Bronchial epithelial cell (primary cell): ENCODE results near the gene WDR4. TPM values are rescaled to one million over a fixed set of nuclear protein-coding genes. Genes with fewer than 3 reads are reported as not detected.
"Not testable (repeated sequence)": the region's sequence is repeated elsewhere in the genome, so short reads cannot be mapped to it uniquely, and the experiment has no call there.

Experiments used
- DNase-seq: peaks from one replicate; pipeline ENCODE4 v3.0.0-alpha.2; 2010; ENCODE audit warnings: low read depth
- FAIRE-seq: peaks from 2 replicates; lab custom pipeline; 2011; peaks lifted over from hg19 to GRCh38; lab: Jason Lieb, UNC
- H3K27me3 ChIP-seq: 2 replicates; pipeline ENCODE4 v1.5.1; 2011; ENCODE audit warnings: low read length; ENCODE audit not compliant: control insufficient read depth, insufficient read depth
- H3K36me3 ChIP-seq: 2 replicates; pipeline ENCODE4 v1.5.1; 2011; ENCODE audit warnings: low read length; ENCODE audit not compliant: control insufficient read depth, insufficient read depth
- H3K4me3 ChIP-seq: 2 replicates; pipeline ENCODE4 v1.5.1; 2011; ENCODE audit warnings: mild to moderate bottlenecking, low read depth, low read length, control low read depth
- total RNA-seq: library from RNA; depleted of rRNA; stranded (reverse); fragments of >200 nt; gene quantifications from 2 replicates; pipeline ENCODE4 v1.2.1, GENCODE V29; 2014
- TF ChIP-seq, protein P1 (sequence below): IDR thresholded peaks from 2 replicates; pipeline ENCODE4 v1.5.1; 2011; ENCODE audit warnings: mild to moderate bottlenecking, moderate library complexity, low read length, control low read depth, inconsistent platforms; ENCODE audit not compliant: insufficient read depth, severe bottlenecking

The WDR4 gene
- total RNA-seq, 1 donor from 2014 or later = 28.4 TPM

DNA sequence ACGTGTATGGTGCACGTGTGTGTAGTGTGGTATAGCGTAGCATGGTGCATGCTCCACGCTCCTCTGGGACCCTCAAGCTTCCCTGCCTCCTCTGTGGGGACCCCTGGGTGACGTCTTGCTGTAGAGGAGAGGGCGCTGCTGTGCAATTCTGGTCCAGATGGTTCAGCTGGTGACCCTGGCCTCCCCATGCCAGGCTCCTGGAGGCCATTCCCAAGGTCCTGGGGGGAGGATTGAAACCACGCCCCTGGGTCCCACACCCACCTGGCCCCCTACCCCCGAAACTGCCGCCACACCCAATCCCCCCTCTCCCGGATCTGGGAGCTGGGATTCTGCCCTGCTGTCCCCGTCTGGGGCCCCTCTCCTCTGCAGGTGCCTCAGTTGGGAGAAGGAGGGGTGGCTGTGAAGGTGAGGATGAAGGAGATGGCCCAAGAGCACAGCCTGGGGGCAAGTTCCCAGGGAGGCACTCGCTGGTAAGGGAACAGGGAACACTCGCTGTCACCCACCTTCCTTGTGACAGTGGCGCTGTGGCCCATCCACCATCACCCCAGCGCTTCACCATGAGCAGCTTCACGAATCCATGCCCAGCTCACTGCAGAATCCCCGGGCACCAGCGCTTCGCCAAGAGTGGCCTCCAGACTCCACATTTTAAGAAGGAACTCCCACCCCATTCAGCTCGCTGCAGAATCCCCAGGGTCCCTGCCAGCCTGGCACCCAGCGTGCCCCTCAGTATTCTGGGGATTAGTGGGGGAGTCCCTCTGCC lies 38.0 kb downstream of the WDR4 start:
- no peaks in the 10 kb centered on the region for H3K27me3 ChIP-seq
- DNase-seq (no peak), FAIRE-seq (no peak)
- TF ChIP-seq, protein P1, sequence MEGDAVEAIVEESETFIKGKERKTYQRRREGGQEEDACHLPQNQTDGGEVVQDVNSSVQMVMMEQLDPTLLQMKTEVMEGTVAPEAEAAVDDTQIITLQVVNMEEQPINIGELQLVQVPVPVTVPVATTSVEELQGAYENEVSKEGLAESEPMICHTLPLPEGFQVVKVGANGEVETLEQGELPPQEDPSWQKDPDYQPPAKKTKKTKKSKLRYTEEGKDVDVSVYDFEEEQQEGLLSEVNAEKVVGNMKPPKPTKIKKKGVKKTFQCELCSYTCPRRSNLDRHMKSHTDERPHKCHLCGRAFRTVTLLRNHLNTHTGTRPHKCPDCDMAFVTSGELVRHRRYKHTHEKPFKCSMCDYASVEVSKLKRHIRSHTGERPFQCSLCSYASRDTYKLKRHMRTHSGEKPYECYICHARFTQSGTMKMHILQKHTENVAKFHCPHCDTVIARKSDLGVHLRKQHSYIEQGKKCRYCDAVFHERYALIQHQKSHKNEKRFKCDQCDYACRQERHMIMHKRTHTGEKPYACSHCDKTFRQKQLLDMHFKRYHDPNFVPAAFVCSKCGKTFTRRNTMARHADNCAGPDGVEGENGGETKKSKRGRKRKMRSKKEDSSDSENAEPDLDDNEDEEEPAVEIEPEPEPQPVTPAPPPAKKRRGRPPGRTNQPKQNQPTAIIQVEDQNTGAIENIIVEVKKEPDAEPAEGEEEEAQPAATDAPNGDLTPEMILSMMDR = no peak
- no peak overlapping the region for H3K4me3 ChIP-seq
- peaks cover 33% of the 10 kb centered on the region for H3K36me3 ChIP-seq

DNA sequence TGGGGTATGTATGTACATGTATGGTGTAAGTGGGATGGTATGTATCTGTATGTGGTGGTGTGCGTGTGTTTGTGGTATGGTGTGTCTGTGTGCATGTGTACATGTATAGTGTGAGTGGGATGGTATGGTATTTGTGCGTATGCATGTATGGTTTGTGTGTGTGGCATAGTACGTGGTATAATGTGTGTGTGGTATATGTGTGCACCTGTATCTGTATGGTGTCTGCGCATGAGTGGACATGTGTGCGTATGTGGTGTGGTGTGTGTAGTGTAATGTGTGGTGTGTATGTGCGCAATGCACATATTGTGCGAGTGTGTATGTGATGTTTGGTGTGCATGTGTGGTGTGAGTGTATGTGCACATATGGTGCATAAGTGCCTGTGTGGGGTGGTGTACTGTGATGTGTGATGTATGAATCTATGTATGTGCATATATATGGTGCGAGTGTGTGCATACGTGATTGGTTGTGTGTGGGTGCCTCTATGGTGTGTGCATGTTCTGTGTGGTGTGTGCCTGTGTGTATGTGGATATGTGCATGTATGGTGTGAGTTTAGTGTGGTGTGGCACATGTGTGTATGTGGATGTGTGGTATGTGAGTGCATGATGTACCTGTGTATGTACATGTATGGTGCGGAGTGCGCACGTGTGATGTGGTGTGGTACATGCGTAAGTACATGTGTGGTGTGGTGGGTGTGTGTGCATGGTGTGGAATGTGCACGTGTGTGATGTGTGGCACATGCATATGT lies 38.8 kb downstream of the WDR4 start:
- Histone ChIP-seq H3K4me3 (no peak overlapping the region), H3K36me3 (peaks cover 29% of the 10 kb centered on the region), H3K27me3 (no peaks in the 10 kb centered on the region)
- TF ChIP-seq, protein P1 = no peak
- FAIRE-seq (peak; percentile 95), DNase-seq (no peak)

DNA sequence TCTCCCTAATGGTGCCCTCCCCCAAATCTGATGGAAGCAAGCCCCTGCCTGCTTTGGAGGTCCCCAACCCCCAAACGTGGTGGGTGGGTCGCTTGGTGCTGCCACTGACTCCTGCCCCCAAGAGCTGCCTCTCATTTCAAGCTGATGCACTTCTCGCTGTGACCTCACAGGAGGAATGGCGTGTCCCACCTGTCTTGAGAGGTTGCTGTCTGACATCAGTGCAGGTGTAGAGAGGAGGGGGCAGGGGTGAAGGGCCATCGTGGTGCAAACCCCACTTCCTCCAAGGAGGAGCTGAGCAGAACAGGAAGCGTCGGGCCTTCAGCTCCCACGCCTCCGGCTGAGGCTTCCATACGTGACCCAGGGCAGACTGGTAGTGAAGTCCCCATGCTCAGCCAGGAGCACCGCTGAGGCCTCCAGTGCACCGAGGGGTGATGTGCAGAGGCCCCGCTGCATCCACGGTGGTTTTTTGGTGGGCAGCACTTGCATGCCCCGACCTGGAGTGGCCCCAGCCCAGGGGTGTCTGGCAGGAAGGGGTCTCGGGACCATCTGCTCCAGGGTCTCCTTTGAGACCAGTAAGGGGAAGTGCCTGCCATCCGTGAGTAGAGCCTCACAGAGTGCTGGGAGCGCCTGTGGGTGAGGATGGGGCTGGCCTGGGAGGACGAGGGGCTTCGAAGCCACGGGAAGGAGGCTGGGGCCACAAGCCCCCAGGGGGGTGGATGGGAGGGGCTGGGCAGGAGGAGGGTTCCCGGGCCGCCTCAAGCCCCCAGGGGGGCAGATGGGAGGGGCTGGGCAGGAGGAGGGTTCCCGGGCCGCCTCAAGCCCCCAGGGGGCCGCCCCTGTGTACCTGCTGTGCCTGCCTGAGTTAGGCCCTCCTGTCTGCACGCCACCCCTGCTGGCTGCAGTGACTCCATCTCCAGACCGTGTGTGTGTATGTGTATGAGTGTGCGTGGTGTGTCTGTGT lies 39.8 kb downstream of the WDR4 start:
- Histone ChIP-seq H3K36me3 (peaks cover 21% of the 10 kb centered on the region), H3K4me3 (no peak overlapping the region), H3K27me3 (no peaks in the 10 kb centered on the region)
- FAIRE-seq (no peak), DNase-seq (no peak)
- TF ChIP-seq, protein P1 = no peak

DNA sequence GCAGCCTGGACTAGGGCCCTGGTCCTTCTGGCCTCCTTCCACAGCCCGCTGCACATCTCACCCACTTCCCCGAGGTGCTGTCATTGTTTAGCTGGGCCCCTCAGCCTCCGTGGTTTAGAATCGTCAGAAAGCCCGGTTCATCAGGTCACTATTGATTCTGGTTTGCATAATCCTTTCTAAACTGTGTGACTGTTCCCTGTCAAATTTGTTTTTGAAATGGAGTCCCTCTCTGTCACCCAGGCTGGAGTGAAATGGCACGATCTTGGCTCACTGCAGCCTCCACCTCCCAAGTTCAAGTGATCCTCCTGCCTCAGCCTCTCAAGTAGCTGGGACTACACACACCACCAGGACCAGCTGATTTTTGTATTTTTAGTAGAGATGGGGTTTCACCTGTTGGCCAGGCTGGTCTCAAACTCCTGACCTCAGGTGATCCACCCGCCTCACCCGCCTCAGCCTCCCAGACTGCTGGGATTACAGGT lies 41.1 kb downstream of the WDR4 start:
- FAIRE-seq = not testable (repeated sequence)

DNA sequence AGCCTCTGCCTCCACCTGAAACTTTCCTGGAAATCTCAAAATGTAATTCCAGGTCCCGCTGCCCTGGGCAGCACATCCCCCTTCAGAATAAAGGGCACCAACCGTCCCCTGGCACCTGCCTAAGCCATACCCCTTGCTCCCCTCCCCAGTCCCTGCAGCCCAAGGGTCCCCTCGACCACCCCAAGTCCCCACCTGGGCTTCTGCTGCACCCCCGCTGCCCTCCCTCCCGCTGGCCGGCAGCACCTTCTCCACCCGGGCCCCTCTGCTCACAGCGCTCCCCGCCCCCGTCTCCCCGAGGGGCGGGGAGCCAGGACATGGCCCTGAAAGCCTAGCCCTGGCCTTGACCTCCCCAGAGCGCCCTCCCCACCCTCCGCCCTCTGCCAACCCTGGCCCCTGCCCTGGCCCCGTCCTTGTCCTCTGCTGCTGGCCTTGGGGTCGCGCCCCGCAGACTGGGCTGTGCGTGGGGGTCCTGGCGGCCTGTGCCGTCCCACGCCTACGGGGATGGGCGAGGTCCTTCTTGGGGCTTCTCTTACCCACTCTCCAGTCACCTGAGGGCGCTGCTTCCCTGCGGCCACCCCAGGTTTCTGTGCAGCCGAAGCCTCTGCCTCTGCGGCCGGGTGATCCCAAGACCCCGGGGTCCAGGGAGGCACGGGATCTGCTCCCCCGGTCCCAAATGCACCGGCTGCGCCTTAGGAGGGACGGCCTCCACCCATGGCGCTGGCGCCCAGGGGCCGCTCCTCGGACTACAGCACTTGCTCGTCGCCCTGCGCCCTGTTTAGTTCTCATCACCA lies 41.7 kb downstream of the WDR4 start:
- Histone ChIP-seq H3K36me3 (peaks cover 16% of the 10 kb centered on the region), H3K27me3 (no peaks in the 10 kb centered on the region), H3K4me3 (no peak overlapping the region)
- TF ChIP-seq, protein P1 = no peak
- DNase-seq (no peak), FAIRE-seq (no peak)

More for the DNA sequence above, 41.1 kb downstream of the WDR4 start:
- peaks cover 17% of the 10 kb centered on the region for H3K36me3 ChIP-seq
- H3K4me3 ChIP-seq, H3K27me3 ChIP-seq, DNase-seq: not testable (repeated sequence)
